Tibial nerve (tissue), 4 donors: Measurements from ENCODE around the gene VOPP1. TPM values are rescaled to one million over a fixed set of nuclear protein-coding genes. Genes with fewer than 3 reads are reported as not detected.
A peak's percentile ranks its signal among the peaks of the same experiment; 100 is the strongest.

Experiments used
- DNase-seq, 2 donors: peaks; one replicate each; pipeline ENCODE4 v3.0.0-alpha.2; 2019; ENCODE audit warnings: low spot score in 2 of 2
- H3K27ac ChIP-seq, 4 donors: fragments of 200-600 bp; sonication (generic) in 3 of 4; one replicate each; pipeline ENCODE4 v1.5.1; 2017 to 2019; ENCODE audit warnings: mild to moderate bottlenecking in 1 of 4
- H3K27me3 ChIP-seq, 2 donors: fragments of 200-600 bp; sonication (generic) in 1 of 2; one replicate each; pipeline versions ENCODE4 v1.5.1 to v1.6.0; 2017 to 2019
- H3K36me3 ChIP-seq, 3 donors: fragments of 200-600 bp; sonication (generic); one replicate each; pipeline ENCODE4 v1.5.1; 2018 to 2019
- H3K4me1 ChIP-seq, 4 donors: fragments of 200-600 bp; sonication (generic) in 3 of 4; one replicate each; pipeline ENCODE4 v1.5.1; 2017 to 2019
- H3K4me3 ChIP-seq, 4 donors: fragments of 200-600 bp; sonication (generic) in 3 of 4; one replicate each; pipeline ENCODE4 v1.5.1; 2017 to 2019; ENCODE audit warnings: mild to moderate bottlenecking in 1 of 4, moderate library complexity in 1 of 4
- H3K9me3 ChIP-seq, 4 donors: fragments of 200-600 bp; sonication (generic) in 3 of 4; one replicate each; pipeline ENCODE4 v1.5.1; 2017 to 2019
- EP300 ChIP-seq, 2 donors: sonication (generic); formaldehyde crosslinking; IDR thresholded peaks; one replicate each; pipeline ENCODE4 v1.6.1; 2017; ENCODE audit warnings: antibody characterized with exemption in 2 of 2, mild to moderate bottlenecking in 1 of 2
- POLR2A ChIP-seq, 2 donors: fragments of 450-650 bp; IDR thresholded peaks; one replicate each; pipeline ENCODE4 v1.6.1; 2017; ENCODE audit warnings: antibody characterized with exemption in 2 of 2, mild to moderate bottlenecking in 2 of 2, moderate library complexity in 2 of 2
- WGBS, 2 donors: methylation state at CpG; one replicate each; pipeline ENCODE4 v1.1.5; 2018; 5-methylcytosine and 5-hydroxymethylcytosine counted together
- total RNA-seq, 4 donors: library from RNA; depleted of rRNA; stranded (reverse); fragments of >200 nt; gene quantifications; one replicate each; pipeline ENCODE4 v1.1.0, GENCODE V29; 2016
- TF ChIP-seq, protein P1 (sequence below), 5 experiments: fragments of 200-600 bp in 3 of 5; fragments of 450-650 bp in 2 of 5; sonication (generic) in 3 of 5; IDR thresholded peaks; one replicate each; pipeline ENCODE4 v1.5.1; 2016 to 2019; ENCODE audit warnings: antibody characterized with exemption in 5 of 5, mild to moderate bottlenecking in 3 of 5, moderate library complexity in 2 of 5

VOPP1 gene
- total RNA-seq, 4 donors from 2014 or later, result 49.2 to 58.5 (median 54.8) TPM

DNA sequence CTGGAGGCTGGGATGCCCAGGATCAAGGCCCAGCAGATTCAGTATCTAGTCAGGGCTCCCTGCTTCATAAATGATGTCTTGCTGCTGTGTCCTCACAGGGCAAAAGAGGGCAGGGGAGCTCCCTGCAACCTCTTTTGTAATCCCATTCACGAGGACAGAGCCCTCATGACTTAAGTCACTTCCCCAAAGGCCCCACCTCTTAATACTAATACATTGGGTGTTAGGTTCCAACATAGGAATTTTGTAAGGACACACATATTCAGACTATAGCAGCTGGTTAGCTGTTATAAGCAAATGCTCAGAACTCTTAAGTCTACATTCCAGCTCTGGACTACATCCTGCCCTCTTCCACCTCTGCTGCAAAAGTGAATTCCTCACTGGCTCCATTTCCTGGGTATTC, 63.0 kb downstream of the VOPP1 start:
- WGBS, 2 donors, result 48 to 50% methylated on average over 1 of the region's 1 CpG

DNA sequence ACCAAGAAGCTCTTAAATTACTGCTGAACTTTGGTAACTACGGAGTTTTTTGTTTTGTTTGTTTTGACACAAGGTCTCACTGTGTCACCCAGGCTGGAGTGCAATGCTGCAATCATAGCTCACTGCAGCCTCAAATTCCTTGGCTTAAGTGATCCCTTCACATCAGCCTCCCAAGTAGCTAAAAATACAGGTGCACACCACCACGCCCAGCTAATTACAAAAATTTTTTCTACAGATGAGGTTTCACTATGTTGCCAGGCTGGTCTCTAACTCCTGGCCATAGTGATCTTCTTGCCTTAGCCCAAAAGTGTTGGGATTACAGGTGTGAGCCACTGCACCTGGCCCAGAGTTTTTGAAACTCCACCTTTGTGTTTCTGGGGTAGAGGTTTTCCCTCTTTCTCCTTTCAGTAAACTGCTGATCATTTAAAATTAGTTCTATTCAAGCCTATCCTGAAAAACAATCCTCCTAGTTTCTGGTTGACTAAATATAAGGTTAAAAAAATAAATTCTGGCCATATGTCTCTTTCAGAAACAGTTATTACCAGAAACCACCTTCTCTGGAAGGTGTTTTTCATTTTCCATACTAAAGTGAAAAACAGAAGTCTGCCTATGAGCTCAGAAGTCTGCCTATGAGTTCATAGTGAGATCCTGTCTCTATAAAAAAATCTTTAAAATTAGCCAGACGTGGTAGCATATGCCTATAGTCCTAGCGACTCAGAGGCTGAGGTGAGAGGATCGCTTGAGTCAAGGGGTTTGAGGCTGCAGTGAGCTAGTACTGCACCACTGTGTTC, 63.9 kb downstream of the VOPP1 start:
- no peak for TF ChIP-seq EP300 (IDR thresholded peaks at IDR 0.05)
- no peak for TF ChIP-seq POLR2A (IDR thresholded peaks at IDR 0.05)
- TF ChIP-seq, protein P1, sequence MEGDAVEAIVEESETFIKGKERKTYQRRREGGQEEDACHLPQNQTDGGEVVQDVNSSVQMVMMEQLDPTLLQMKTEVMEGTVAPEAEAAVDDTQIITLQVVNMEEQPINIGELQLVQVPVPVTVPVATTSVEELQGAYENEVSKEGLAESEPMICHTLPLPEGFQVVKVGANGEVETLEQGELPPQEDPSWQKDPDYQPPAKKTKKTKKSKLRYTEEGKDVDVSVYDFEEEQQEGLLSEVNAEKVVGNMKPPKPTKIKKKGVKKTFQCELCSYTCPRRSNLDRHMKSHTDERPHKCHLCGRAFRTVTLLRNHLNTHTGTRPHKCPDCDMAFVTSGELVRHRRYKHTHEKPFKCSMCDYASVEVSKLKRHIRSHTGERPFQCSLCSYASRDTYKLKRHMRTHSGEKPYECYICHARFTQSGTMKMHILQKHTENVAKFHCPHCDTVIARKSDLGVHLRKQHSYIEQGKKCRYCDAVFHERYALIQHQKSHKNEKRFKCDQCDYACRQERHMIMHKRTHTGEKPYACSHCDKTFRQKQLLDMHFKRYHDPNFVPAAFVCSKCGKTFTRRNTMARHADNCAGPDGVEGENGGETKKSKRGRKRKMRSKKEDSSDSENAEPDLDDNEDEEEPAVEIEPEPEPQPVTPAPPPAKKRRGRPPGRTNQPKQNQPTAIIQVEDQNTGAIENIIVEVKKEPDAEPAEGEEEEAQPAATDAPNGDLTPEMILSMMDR (IDR thresholded peaks at IDR 0.05), result no peak
- H3K27me3 ChIP-seq, result no peaks in the 10 kb centered on the region
- peaks cover 0 to 15% (median 0%) of the 10 kb centered on the region in 3 donors for H3K36me3 ChIP-seq
- WGBS, 2 donors, result 92 to 93% methylated on average over 5 of the region's 5 CpGs
- no peaks in the 10 kb centered on the region for H3K9me3 ChIP-seq
- peaks cover 0 to 4% (median 1%) of the 10 kb centered on the region in 4 donors for H3K4me1 ChIP-seq
- H3K4me3 ChIP-seq, result no peak overlapping the region
- DNase-seq, result no peak
- H3K27ac ChIP-seq, result no peak overlapping the region

More for the DNA sequence above, 63.0 kb downstream of the VOPP1 start:
- peaks cover 0 to 4% (median 1%) of the 10 kb centered on the region in 4 donors for H3K4me1 ChIP-seq
- H3K27ac ChIP-seq, result no peak overlapping the region
- peaks cover 0 to 21% (median 3%) of the 10 kb centered on the region in 3 donors for H3K36me3 ChIP-seq
- TF ChIP-seq, protein P1 (IDR thresholded peaks at IDR 0.05), result no peak
- TF ChIP-seq EP300 (IDR thresholded peaks at IDR 0.05) (peak in 1 of 2 donors; percentile 63), POLR2A (IDR thresholded peaks at IDR 0.05) (no peak)
- no peak overlapping the region for H3K4me3 ChIP-seq
- no peaks in the 10 kb centered on the region for H3K27me3 ChIP-seq
- H3K9me3 ChIP-seq, result no peaks in the 10 kb centered on the region
- peak in 1 of 2 donors; percentile 56 for DNase-seq

DNA sequence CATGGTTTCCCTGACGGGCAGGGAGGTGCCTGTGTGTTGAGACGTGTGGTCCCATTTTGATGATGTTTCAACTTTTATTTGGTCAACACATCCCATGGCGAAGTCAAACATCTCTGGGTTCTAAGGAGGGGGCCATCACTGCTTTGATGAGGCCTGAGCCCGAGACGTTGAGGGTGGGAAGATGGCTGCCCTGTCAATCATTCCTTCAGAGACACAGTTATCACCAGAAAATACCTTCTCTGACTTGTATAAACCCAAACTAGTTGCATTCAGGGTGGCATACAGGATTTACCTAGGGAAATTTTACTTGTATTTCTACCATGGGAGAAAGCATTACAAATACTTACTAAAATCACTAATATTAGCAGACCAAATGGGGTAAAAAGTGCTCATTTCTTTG, 64.6 kb downstream of the VOPP1 start:
- TF ChIP-seq POLR2A (IDR thresholded peaks at IDR 0.05) (no peak), EP300 (IDR thresholded peaks at IDR 0.05) (no peak)
- TF ChIP-seq, protein P1 (IDR thresholded peaks at IDR 0.05), result no peak
- Histone ChIP-seq H3K27me3 (no peaks in the 10 kb centered on the region), H3K36me3 (peaks cover 0 to 8% (median 0%) of the 10 kb centered on the region in 3 donors), H3K4me1 (peaks cover 0 to 4% (median 1%) of the 10 kb centered on the region in 4 donors), H3K4me3 (no peak overlapping the region), H3K27ac (no peak overlapping the region), H3K9me3 (no peaks in the 10 kb centered on the region)
- DNase-seq, result no peak
- WGBS, 2 donors, result 87 to 93% methylated on average over 5 of the region's 5 CpGs

DNA sequence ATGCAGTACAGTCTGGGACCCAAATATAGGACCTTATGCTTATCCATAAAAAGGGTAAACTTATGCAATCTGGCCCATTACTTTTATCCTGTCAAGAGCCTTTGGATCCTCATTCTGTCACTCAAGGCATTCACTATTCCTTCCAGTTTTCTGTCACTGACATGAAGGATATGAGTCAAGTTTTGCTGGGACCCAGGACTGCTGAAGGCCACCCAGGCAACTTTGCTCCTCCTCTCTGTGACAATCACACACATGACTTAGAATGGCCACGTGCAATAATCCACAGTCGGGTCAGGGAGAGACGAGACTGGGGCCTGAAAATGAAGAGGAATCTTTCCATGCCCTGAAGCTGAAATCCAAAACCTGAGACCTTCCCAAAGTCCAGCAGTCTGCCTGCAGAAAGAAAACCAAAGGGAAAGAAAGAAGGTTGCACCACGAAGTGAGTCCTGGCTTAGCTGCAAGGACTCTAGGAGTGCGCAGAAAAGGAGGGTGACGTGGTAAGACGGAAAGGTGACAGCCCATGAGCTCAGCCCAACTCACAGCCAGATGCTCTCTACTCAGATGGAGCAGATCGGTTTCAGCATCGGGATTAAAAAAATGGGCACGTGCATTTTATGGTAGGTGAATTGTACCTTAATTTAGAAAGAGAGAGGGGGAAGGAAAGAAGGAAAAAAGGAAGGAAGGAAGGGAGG, 67.2 kb downstream of the VOPP1 start:
- TF ChIP-seq, protein P1 (IDR thresholded peaks at IDR 0.05), result no peak
- TF ChIP-seq EP300 (IDR thresholded peaks at IDR 0.05) (no peak), POLR2A (IDR thresholded peaks at IDR 0.05) (no peak)
- no peak overlapping the region for H3K27ac ChIP-seq
- no peak for DNase-seq
- H3K4me1 ChIP-seq, result peaks cover 0 to 15% (median 1%) of the 10 kb centered on the region in 4 donors
- 89% methylated on average over 10 of the region's 10 CpGs for WGBS, 2 donors
- no peaks in the 10 kb centered on the region for H3K27me3 ChIP-seq
- no peaks in the 10 kb centered on the region for H3K9me3 ChIP-seq
- no peaks in the 10 kb centered on the region for H3K36me3 ChIP-seq
- H3K4me3 ChIP-seq, result no peak overlapping the region
